HCT116 (cell line): ENCODE results near the gene CCDC148. TPM values are rescaled to one million over a fixed set of nuclear protein-coding genes. Genes with fewer than 3 reads are reported as not detected.

Source experiments
- ATAC-seq: fragments of 200-7000 bp; cut with Tn5 transposase; 2 replicates; pipeline ENCODE4 v1.9.1; 2020; ENCODE audit warnings: mild to moderate bottlenecking, moderate library complexity
- BruUV-seq: library from RNA; stranded (reverse); fragments of 400-500 nt; replicated peaks from 2 replicates; lab custom pipeline; 2021; lab: Mats Ljungman, UMichigan
- CTCF ChIA-PET: fragments of 300-600 bp; sonication (Branson Sonifier 250); formaldehyde crosslinking; loops from one replicate; lab custom pipeline; 2021; ENCODE audit warnings: antibody characterized with exemption; lab: Charles Lee
- POLR2A ChIA-PET: fragments of 300-600, 350-600 bp; sonication (Branson Sonifier 250); formaldehyde crosslinking; loops from one replicate; lab custom pipeline; 2021; ENCODE audit warnings: antibody characterized with exemption; lab: Charles Lee
- RAD21 ChIA-PET, 2 experiments: fragments of 300-600 bp; sonication (Branson Sonifier 250); formaldehyde crosslinking; loops; one replicate each; lab custom pipeline; 2023; ENCODE audit warnings: low total read pairs in 2 of 2; ENCODE audit not compliant: uncharacterized antibody in 2 of 2, unreplicated experiment in 2 of 2, low non-redundant PET in 1 of 2; lab: Charles Lee
- DNase-seq: peaks from one replicate; pipeline ENCODE4 v3.0.0-alpha.2; 2010; ENCODE audit warnings: low read depth, low spot score
- H2AFZ ChIP-seq: fragments of 200-600 bp; shearing (Covaris generic), sonication (generic); 2 replicates; pipeline ENCODE4 v1.6.1; 2017; ENCODE audit warnings: low read depth, mixed run types, mixed read lengths, antibody characterized with exemption, low read length; ENCODE audit not compliant: poor library complexity, severe bottlenecking
- H3K27ac ChIP-seq: 2 replicates; pipeline ENCODE4 v1.5.1; 2012; ENCODE audit warnings: low read depth, low read length
- H3K27me3 ChIP-seq: fragments of 200-600 bp; sonication (generic); 2 replicates; pipeline ENCODE4 v1.6.1; 2016; ENCODE audit warnings: mixed run types, low read length, mixed read lengths; ENCODE audit not compliant: insufficient read depth
- H3K36me3 ChIP-seq, 2 experiments: fragments of 200-500 bp in 1 of 2; fragments of 200-600 bp in 1 of 2; sonication (Bioruptor generic) in 1 of 2; sonication (generic) in 1 of 2; 2 replicates each; pipeline versions ENCODE4 v1.5.1 to v1.6.1; 2014 to 2016; ENCODE audit warnings: low read length in 2 of 2, inconsistent platforms in 1 of 2, mixed read lengths in 1 of 2, mixed run types in 1 of 2; ENCODE audit not compliant: insufficient read depth in 2 of 2, control insufficient read depth in 1 of 2
- H3K4me1 ChIP-seq, 2 experiments: fragments of 200-600 bp in 1 of 2; sonication (generic) in 1 of 2; 2 replicates each; pipeline versions ENCODE4 v1.5.1 to v1.6.1; 2012 to 2017; ENCODE audit warnings: low read length in 2 of 2, inconsistent platforms in 1 of 2, mild to moderate bottlenecking in 1 of 2, mixed read lengths in 1 of 2, mixed run types in 1 of 2, moderate library complexity in 1 of 2; ENCODE audit not compliant: insufficient read depth in 2 of 2, control insufficient read depth in 1 of 2
- H3K4me2 ChIP-seq: fragments of 200-600 bp; sonication (generic); 2 replicates; pipeline ENCODE4 v1.6.1; 2017; ENCODE audit warnings: mixed run types, low read length, mixed read lengths
- H3K4me3 ChIP-seq, 2 experiments: fragments of 200-600 bp in 1 of 2; sonication (generic) in 1 of 2; replicated peaks in 1 of 2; 2 replicates each; pipeline ENCODE4 v1.5.1; 2011 to 2016; ENCODE audit warnings: low read length in 2 of 2, control low read depth in 1 of 2, low read depth in 1 of 2, mild to moderate bottlenecking in 1 of 2, mixed read lengths in 1 of 2, mixed run types in 1 of 2
- H3K79me2 ChIP-seq: fragments of 200-600 bp; sonication (generic); 2 replicates; pipeline ENCODE4 v1.6.1; 2017; ENCODE audit warnings: mild to moderate bottlenecking, mixed run types, low read length, moderate library complexity, mixed read lengths; ENCODE audit not compliant: insufficient read depth
- H3K9ac ChIP-seq: fragments of 200-600 bp; sonication (generic); 2 replicates; pipeline ENCODE4 v1.6.1; 2016; ENCODE audit warnings: low read length, mixed read lengths
- H3K9me2 ChIP-seq: fragments of 200-600 bp; sonication (generic), shearing (Covaris generic); 2 replicates; pipeline ENCODE4 v1.6.1; 2017; ENCODE audit warnings: mixed run types, mild to moderate bottlenecking, moderate library complexity; ENCODE audit not compliant: insufficient read depth
- H3K9me3 ChIP-seq, 2 experiments: fragments of 200-500 bp in 1 of 2; fragments of 200-600 bp in 1 of 2; sonication (Bioruptor generic) in 1 of 2; sonication (generic) in 1 of 2; 2 replicates each; pipeline ENCODE4 v1.6.1; 2014 to 2017; ENCODE audit warnings: low read length in 2 of 2, mixed read lengths in 2 of 2, inconsistent platforms in 1 of 2, low read depth in 1 of 2, mild to moderate bottlenecking in 1 of 2, mixed run types in 1 of 2, moderate library complexity in 1 of 2; ENCODE audit not compliant: control insufficient read depth in 1 of 2, insufficient read depth in 1 of 2
- H4K20me1 ChIP-seq: fragments of 200-600 bp; sonication (generic), shearing (Covaris generic); 2 replicates; pipeline ENCODE4 v1.6.1; 2017; ENCODE audit warnings: mixed run types, mild to moderate bottlenecking, moderate library complexity; ENCODE audit not compliant: insufficient read depth
- RAD21 ChIP-seq: IDR thresholded peaks from 2 replicates; pipeline ENCODE4 v1.6.1; 2012; ENCODE audit warnings: low read depth, mild to moderate bottlenecking
- SP1 ChIP-seq: IDR thresholded peaks from 2 replicates; pipeline ENCODE4 v1.6.1; 2012; ENCODE audit warnings: low read depth
- SRF ChIP-seq: IDR thresholded peaks from 2 replicates; pipeline ENCODE4 v1.6.1; 2012; ENCODE audit warnings: low read depth
- TCF7L2 ChIP-seq: IDR thresholded peaks from 2 replicates; pipeline ENCODE4 v1.7.0; 2011; ENCODE audit warnings: borderline replicate concordance, inconsistent platforms; ENCODE audit not compliant: insufficient read depth, insufficient read length; ENCODE audit errors: extremely low read depth
- ZFX ChIP-seq: fragments of 450-650 bp; IDR thresholded peaks from 2 replicates; pipeline ENCODE4 v1.6.1; 2017
- intact Hi-C: fragments of 100-400 bp; cut with micrococcal nuclease; formaldehyde crosslinking; loops from 2 replicates; pipeline ENCODE4 v1.10.0; 2022
- total RNA-seq: library from RNA; stranded (reverse); gene quantifications from one replicate; pipeline ENCODE4 v1.2.1, GENCODE V29; 2021; ENCODE audit not compliant: unreplicated experiment

Gene CCDC148
- total RNA-seq, 1 experiment from 2014 or later = 0.59 TPM

- POLR2A ChIA-PET = no interaction called here
- TF ChIP-seq SP1 = no peak
- intact Hi-C loops = no loop called here
- no peak overlapping the region for H2AFZ ChIP-seq
- H3K79me2 ChIP-seq = no peaks in the 10 kb centered on the region
- ATAC-seq (no peak), DNase-seq (no peak)
- H4K20me1 ChIP-seq = no peaks in the 10 kb centered on the region
- BruUV-seq = no TSS peak
- H3K4me3 ChIP-seq = no peak overlapping the region
- no peaks in the 10 kb centered on the region for H3K9me2 ChIP-seq
- no peak overlapping the region for H3K9ac ChIP-seq
- H3K27ac ChIP-seq = no peak overlapping the region
- RAD21 ChIA-PET = no interaction called here
- no peaks in the 10 kb centered on the region for H3K27me3 ChIP-seq
- CTCF ChIA-PET = no interaction called here
- H3K4me1 ChIP-seq = no peaks in the 10 kb centered on the region
- H3K9me3 ChIP-seq = no peaks in the 10 kb centered on the region
- no peaks in the 10 kb centered on the region for H3K36me3 ChIP-seq
- no peak overlapping the region for H3K4me2 ChIP-seq
Measured at GRCh38 chr2:158221063-158222020, 235.2 kb downstream of the CCDC148 start.

GRCh38 chr2:158217593-158217992 lies 239.0 kb downstream of the CCDC148 start:
- POLR2A ChIA-PET = no interaction called here
- Histone ChIP-seq H3K4me3 (no peak overlapping the region), H3K4me2 (no peak overlapping the region), H3K9ac (no peak overlapping the region), H2AFZ (no peak overlapping the region), H3K79me2 (no peaks in the 10 kb centered on the region), H3K9me3 (no peaks in the 10 kb centered on the region), H3K4me1 (peaks cover 0 to 6% of the 10 kb centered on the region in 2 experiments; a peak in 1 of 4 replicates), H3K36me3 (no peaks in the 10 kb centered on the region), H3K27me3 (no peaks in the 10 kb centered on the region), H3K27ac (no peak overlapping the region), H4K20me1 (no peaks in the 10 kb centered on the region), H3K9me2 (no peaks in the 10 kb centered on the region)
- ATAC-seq = no peak
- DNase-seq = no peak
- TF ChIP-seq ZFX (no peak), TCF7L2 (no peak), SRF (no peak), RAD21 (no peak)
- intact Hi-C loops = no loop called here
- CTCF ChIA-PET = no interaction called here
- RAD21 ChIA-PET = no interaction called here
- BruUV-seq = no TSS peak
